GM21515 (cell line): ENCODE measurements around the gene LRTM2.

Experiments
- ATAC-seq: cut with Tn5 transposase; IDR thresholded peaks from one replicate; pipeline ENCODE4 v1.9.1; 2021; ENCODE audit not compliant: unreplicated experiment

Gene LRTM2

GRCh38 chr12:1864456-1864855 lies 44.1 kb downstream of the LRTM2 start:
- no peak for ATAC-seq

- ATAC-seq: no peak
Measured at GRCh38 chr12:1864867-1865266, 44.5 kb downstream of the LRTM2 start.

GRCh38 chr12:1865284-1865866 lies 45.0 kb downstream of the LRTM2 start:
- no peak for ATAC-seq

GRCh38 chr12:1869145-1869544 lies 48.8 kb downstream of the LRTM2 start:
- no peak for ATAC-seq

- ATAC-seq: no peak
Measured at GRCh38 chr12:1870086-1870485, 49.7 kb downstream of the LRTM2 start.

GRCh38 chr12:1870998-1871917 lies 50.9 kb downstream of the LRTM2 start:
- no peak for ATAC-seq

GRCh38 chr12:1872001-1872400 lies 51.6 kb downstream of the LRTM2 start:
- no peak for ATAC-seq

GRCh38 chr12:1872448-1872847 lies 52.1 kb downstream of the LRTM2 start:
- ATAC-seq: no peak

GRCh38 chr12:1873531-1874510 lies 53.5 kb downstream of the LRTM2 start:
- no peak for ATAC-seq

GRCh38 chr12:1875608-1876007 lies 55.2 kb downstream of the LRTM2 start:
- no peak for ATAC-seq

- ATAC-seq: no peak
Measured at GRCh38 chr12:1876086-1876485, 55.7 kb downstream of the LRTM2 start.

- no peak for ATAC-seq
Measured at GRCh38 chr12:1877169-1877878, 57.0 kb downstream of the LRTM2 start.

GRCh38 chr12:1878214-1878613 lies 57.8 kb downstream of the LRTM2 start:
- ATAC-seq: no peak

GRCh38 chr12:1878695-1879094 lies 58.3 kb downstream of the LRTM2 start:
- no peak for ATAC-seq

GRCh38 chr12:1879633-1880032 lies 59.3 kb downstream of the LRTM2 start:
- ATAC-seq: no peak

GRCh38 chr12:1880153-1880845 lies 59.9 kb downstream of the LRTM2 start:
- ATAC-seq: no peak

- ATAC-seq: no peak
Measured at GRCh38 chr12:1880876-1881275, 60.5 kb downstream of the LRTM2 start.

- ATAC-seq: no peak
Measured at GRCh38 chr12:1881301-1881700, 60.9 kb downstream of the LRTM2 start.

GRCh38 chr12:1881936-1882335 lies 61.6 kb downstream of the LRTM2 start:
- no peak for ATAC-seq

GRCh38 chr12:1882405-1882804 lies 62.0 kb downstream of the LRTM2 start:
- no peak for ATAC-seq
